Measurements from ENCODE around the gene DCP2.

DNA sequence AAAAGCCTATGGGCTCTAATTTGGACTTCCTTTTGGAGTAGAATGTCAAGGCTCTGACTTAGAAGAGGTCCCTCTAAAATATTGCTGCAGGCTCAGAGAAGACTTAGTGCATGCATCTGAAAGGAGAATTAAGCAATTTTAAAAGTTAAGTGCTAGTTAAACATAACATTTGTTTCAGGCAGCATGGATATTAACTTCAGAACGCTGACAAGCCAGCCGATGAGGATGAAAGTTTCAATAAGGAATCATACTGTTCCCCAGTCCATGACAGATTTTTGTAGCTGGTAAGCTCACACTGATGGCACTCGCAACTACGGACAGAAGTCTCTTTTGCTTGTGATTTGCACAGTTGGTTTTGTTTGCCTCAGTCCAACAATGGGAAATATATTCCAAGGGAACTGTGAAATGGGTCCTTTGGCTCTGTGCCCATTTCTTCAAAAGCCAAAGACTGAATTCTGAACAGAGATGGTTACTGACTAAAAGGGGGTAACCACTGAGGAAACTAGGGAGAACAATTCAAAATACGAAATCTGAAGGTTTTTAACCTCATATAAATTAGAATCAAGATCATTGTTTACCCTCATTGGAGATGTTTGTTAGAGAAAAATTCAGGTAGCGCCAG is 47.6 kb downstream of the DCP2 start:
- TF ChIP-seq POLR2A (IDR thresholded peaks at IDR 0.05), result no peak
- TF ChIP-seq, protein P1, sequence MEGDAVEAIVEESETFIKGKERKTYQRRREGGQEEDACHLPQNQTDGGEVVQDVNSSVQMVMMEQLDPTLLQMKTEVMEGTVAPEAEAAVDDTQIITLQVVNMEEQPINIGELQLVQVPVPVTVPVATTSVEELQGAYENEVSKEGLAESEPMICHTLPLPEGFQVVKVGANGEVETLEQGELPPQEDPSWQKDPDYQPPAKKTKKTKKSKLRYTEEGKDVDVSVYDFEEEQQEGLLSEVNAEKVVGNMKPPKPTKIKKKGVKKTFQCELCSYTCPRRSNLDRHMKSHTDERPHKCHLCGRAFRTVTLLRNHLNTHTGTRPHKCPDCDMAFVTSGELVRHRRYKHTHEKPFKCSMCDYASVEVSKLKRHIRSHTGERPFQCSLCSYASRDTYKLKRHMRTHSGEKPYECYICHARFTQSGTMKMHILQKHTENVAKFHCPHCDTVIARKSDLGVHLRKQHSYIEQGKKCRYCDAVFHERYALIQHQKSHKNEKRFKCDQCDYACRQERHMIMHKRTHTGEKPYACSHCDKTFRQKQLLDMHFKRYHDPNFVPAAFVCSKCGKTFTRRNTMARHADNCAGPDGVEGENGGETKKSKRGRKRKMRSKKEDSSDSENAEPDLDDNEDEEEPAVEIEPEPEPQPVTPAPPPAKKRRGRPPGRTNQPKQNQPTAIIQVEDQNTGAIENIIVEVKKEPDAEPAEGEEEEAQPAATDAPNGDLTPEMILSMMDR (IDR thresholded peaks at IDR 0.05), result no peak

All from Peyer's patch (tissue), 4 donors.